ENCODE data around the gene IPO11.
"Not testable (repeated sequence)": the region's sequence is repeated elsewhere in the genome, so short reads cannot be mapped to it uniquely, and the experiment has no call there.

Gene IPO11

DNA sequence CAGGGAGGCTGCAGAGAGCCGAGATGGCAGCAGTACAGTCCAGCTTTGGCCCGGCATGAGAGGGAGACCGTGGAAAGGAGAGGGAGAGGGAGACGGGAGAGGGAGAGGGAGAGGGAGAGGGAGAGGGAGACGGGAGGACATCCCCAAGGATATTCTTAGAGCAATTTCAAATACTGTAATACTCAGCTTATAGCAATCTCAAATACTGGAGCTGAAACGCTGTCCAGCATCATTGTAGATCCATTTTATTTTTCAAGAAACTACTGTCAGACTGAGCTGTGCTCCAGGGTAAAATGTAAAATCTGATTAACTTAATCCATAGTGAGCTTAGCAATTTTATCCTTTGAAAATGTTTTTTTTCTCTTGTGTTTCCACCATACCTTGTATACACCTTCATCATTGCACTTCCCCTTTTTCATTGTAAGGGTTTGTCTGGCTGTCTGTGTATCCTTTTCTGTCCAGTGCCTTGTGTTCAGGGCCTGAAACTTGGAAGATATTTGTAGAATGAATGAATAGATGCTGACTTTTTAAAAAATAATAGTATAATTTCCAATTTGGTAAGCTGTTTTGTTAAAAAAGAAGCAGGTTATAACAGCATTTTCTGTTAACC, 102.1 kb downstream of the IPO11 start:
- no peak for DNase-seq (ENCODE audit: low read depth in 2 of 2)

GRCh38 chr5:62520812-62521211, 108.2 kb downstream of the IPO11 start:
- DNase-seq (ENCODE audit: low read depth in 2 of 2), result not testable (repeated sequence)

DNA sequence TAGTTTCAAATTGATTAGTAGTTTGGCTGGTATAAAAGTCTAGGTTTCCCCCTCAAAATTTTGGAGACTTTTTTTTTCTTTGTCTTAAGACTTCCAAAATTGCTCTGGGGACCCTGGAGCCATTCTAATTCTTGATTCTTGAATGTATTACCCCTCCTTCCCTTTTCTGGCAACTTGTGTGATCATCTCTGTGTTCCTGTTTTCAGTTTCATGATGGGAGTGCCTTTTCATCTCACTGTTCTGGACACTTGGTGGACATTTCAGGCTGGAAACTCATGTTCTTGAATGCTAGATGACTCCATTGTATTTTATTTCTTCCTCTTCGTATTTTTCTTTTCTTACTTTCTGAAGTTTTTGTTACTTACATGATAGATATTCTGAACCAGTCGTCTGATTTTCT, 108.8 kb downstream of the IPO11 start:
- DNase-seq (ENCODE audit: low read depth in 2 of 2), result no peak

- DNase-seq (ENCODE audit: low read depth in 2 of 2), result no peak
These were observed 110.2 kb downstream of the IPO11 start for GRCh38 chr5:62522811-62523210.

- DNase-seq (ENCODE audit: low read depth in 2 of 2), result no peak
These were observed 121.0 kb downstream of the IPO11 start for GRCh38 chr5:62533597-62533996.

DNA sequence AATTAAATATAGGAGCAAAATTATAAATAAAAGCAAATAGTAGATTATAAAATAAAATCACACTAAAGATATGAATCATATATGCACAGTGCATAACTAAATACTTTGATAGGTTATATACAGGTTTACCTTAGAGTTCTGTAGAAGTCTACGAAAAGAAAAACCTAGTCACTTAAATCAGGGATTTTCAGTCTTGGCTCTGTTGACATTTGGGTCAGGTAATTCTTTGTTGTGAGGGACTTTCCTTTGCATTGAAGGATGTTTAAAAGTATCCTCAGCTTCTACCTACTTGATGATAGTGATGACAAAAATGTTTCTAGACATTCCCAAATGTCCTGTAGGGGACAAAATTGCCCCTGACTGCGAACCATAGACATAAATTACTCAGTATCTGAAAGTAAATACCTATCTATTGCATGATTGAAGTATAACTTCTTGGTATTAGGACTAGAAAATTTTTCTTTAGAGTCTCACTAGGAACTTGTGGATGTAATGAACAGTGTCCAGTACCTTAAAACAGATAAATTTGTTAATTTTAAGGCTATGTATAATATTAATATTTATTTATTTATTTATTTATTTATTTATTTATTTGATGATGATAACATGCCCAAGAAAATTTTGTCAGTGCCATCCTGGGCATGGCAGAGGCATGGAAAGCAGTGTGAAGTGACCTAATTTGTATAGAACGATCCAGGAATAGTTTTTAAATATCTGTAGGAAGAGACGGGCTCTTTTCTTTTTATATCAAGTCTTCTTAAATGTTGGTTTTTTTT, 122.1 kb downstream of the IPO11 start:
- DNase-seq (ENCODE audit: low read depth in 2 of 2), result no peak

DNA sequence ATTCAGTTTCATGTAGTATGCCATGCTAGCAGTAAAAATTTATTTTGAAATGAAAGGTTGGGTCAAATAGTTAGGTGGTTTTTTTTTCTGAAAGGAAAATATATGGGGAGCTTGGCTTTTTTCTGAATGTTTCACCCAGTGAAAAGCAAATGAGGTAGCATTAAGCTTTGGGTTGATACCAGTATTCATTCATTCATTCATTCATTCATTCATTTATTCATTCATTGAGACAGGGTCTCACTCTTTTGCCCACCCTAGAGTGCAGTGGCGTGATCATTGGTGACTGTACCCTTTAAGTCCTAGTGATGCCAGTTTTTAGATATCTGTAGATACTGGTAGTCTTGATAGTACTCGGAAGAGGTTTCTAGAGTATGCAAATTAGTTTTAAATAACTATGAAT, 123.7 kb downstream of the IPO11 start:
- DNase-seq (ENCODE audit: low read depth in 2 of 2), result no peak

- no peak for DNase-seq (ENCODE audit: low read depth in 2 of 2)
These were observed 124.2 kb downstream of the IPO11 start for GRCh38 chr5:62536783-62537182.

DNA sequence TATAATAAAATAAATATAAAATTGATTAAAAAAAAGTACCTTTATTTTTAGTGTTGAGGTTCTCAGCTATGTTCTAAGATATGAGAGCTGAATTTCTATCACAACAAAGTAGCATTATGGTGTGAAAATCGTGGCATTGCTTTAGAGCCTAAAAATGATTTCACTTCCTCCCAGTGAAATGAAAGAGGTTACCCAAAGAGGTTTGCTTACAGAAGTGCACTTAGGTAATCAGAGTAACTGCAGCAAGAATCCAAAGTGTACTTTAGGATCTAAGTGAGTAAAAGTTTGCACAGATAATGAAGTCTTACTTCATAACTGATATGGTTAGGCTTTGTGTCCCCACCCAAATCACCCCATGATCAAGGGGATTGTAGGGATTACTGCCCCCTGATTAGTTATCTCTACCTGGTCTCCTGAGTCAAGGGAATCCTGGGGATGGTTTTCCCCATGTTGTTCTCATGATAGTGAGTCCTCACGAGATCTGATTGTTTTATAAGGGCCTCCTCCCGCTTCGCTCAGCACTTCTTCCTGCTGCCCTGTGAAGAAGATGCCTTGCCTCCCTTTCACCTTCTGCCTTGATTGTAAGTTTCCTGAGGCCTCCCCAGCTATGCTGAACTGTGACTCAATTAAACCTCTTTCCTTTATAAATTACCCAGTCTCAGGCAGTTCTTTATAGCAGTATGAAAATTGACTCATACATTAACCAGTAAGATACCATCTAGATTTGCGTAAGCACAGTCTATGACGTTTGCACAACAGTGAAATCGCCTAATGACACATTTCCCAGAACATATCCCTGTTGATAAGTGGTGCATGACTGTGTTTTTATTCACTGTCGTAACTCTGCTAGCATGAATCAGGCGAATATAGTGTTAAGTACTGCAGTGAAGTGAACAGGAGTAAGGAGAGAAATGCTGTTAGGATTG, 125.7 kb downstream of the IPO11 start:
- no peak for DNase-seq (ENCODE audit: low read depth in 2 of 2)

DNA sequence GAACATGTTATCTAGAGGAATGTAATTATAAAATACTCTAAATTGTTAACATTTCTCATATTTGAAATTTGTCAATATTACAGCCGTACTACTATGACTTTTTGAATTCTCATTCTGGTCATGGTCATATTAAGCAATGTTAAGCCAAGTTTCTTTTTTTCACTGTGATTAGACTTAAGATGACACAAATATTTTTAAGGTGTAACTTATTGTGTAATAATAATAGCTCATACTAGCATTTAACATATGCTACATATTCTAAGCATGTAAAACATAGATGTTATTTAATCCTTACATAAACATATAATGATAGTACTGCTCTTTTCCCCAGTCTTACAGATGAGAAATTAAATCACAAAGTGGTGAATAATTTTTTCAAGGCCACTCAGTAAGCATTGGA, 130.2 kb downstream of the IPO11 start:
- DNase-seq (ENCODE audit: low read depth in 2 of 2), result no peak

GRCh38 chr5:62547945-62548630, 135.5 kb downstream of the IPO11 start:
- DNase-seq (ENCODE audit: low read depth in 2 of 2), result no peak

DNA sequence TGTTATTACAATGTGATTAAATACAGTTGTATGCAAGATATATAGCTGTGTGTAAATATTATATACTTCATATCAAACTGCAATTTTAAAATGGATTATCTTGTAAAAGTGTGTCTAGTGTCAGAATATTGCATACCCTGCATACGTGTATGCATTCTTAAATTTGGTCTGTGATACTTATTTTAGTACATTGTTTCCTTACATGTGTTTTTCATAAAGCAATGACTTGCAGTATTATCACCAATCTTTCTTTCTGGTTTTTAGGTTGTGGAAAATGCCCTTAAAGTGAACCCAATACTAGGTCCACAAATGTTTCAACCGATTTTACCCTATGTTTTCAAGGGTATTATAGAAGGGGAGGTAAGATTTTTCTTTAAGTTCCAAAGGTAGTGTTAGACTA, 137.5 kb downstream of the IPO11 start:
- no peak for DNase-seq (ENCODE audit: low read depth in 2 of 2)

DNA sequence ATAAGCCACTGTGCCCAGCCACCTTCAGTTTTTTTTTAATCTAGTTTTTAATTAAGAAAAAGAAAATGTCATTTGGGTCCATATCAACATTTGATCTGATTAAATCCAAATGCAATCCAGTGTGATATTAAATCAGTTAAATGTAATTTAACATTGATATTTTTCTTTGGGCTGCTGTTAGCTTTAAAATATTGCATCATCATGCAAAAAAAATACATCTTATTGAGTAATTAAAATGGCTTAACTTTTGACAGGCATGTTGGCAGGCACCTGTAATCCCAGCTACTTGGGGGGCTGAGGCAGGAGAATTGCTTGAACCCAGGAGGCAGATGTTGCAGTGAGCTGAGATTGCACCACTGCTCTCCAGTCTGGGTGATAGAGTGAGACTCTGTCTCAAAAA, 143.4 kb downstream of the IPO11 start:
- DNase-seq (ENCODE audit: low read depth in 2 of 2), result no peak

- no peak for DNase-seq (ENCODE audit: low read depth in 2 of 2)
These were observed 146.4 kb downstream of the IPO11 start for GRCh38 chr5:62558941-62559340.

DNA sequence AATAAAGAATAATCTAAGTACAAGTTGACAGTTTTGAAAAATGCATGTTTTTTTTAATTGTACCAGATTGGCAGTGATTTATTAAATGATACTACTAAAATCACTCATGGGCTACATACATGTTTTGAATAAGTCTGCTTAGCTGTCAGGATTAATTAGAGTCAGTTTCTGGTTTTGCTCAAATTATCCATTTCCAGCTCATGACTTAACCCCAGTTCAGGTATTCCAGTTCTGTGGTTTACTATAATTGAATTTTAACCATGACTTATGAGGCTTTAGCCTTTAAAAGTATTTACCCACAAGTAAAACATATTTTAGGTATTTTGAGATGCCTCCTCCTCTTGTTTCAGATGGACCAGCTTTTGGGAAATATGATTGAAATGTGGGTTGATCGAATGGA, 148.2 kb downstream of the IPO11 start:
- DNase-seq (ENCODE audit: low read depth in 2 of 2), result no peak

GRCh38 chr5:62561896-62562295, 149.3 kb downstream of the IPO11 start:
- DNase-seq (ENCODE audit: low read depth in 2 of 2), result no peak

- DNase-seq (ENCODE audit: low read depth in 2 of 2), result no peak
These were observed 150.3 kb downstream of the IPO11 start for GRCh38 chr5:62562867-62563266.

DNA sequence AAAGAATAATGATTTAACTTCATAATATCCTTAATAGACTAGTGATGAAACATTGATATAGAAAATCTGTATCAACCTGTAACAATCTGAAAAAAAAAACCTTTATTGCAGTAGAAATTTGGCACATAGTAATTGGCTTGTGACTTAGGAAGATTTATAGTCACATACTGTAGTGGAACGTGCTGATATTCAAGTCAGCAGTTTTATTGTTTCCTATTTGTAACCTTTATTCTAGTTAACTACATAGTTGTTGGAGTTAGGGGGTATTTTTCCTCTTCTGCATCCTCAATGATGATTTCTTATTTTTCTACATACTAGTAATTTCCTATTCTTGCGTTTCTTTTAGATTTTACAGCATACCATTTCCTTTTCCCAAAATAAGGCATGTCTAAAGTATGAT, 151.5 kb downstream of the IPO11 start:
- DNase-seq (ENCODE audit: low read depth in 2 of 2), result no peak

DNA sequence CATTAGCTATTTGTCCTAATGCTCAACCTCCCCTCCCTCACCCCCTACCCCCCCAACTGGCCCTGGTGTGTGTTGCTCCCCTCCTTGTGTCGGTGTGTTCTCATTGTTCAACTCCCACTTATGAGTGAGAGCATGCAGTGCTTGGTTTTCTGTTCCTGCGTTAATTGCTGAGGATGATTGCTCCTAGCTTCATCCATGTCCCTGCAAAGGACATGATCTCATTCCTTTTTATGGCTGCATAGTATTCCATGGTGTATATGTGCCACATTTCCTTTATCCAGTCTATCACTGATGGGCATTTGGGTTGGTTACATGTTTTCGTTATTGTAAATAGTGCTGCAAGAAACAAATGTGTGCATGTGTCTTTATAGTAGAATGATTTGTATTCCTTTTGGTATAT, 153.2 kb downstream of the IPO11 start:
- not testable (repeated sequence) for DNase-seq (ENCODE audit: low read depth in 2 of 2)

DNA sequence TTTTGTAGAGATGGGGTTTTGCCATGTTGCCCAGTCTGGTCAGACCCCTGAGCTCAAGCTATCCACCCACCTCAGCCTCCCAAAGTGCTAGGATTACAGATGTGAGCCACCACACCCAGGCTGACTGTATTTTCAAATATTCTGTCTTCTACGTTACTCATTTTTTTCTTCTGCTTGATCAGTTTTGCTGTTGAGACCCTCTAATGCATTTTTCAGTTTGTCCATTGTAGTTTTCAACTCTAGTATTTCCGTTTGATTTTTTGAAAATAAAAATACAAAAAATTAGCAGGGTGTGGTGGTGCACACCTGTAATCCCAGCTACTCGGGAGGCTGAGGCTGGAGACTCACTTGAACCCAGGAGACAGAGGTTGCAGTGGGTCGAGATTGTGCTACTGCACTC, 155.6 kb downstream of the IPO11 start:
- no peak for DNase-seq (ENCODE audit: low read depth in 2 of 2)

DNA sequence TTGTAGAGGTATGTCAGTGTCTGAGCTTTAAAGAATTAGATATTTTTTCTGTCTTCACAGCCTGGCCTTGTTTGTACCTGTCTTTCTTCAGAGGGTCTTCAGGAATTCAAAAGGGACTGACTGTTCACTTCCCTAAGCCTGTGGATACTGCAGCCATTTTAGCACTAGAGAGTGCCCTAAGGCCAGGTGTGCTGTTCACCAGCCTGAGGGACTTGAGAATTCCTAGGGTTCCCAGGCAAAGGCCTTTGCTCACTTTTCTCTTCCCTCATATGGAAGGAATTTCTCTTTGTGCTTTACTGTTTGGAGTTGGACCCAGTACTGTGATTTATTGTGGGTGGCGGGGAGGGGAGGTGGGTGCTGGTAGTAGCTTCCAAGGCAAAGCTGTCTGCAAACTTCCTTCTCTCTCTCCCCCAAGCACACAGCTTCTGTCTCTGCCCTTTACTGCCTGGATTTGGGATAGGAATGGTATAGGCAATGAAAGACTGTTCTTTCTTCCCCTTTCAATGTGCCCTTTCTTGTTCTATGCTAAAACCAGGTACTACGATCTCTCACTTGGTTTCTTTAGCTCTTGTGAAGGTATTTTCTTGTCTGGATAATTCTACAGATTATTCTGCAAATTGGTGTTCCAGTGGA, 156.4 kb downstream of the IPO11 start:
- no peak for DNase-seq (ENCODE audit: low read depth in 2 of 2)

DNA sequence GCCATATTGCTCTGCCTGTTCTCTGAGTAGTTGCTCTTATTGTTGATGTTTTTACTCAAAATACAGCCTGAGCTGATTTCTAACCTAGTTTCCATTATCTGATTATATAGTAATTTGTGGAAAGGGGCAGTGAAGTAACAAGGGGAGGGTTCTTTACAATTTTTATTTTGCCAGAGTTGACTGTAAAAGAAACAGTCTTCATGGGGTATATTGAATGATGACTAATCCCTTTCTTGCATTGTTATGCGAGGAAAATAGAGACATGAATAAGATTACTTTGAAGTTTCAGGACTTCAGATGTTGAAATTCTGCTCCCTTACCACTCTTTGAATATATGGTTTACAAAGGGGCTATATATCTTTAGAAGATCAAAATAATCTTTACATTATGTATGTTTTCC, 156.9 kb downstream of the IPO11 start:
- DNase-seq (ENCODE audit: low read depth in 2 of 2), result no peak

Data from activated CD8-positive, alpha-beta memory T cell treated with anti-CD3 and anti-CD28 coated beads for 4 hours (primary cell).